ENCODE data around the gene SLC25A47.
"Not testable (repeated sequence)": the region's sequence is repeated elsewhere in the genome, so short reads cannot be mapped to it uniquely, and the experiment has no call there.

SLC25A47 gene

DNA sequence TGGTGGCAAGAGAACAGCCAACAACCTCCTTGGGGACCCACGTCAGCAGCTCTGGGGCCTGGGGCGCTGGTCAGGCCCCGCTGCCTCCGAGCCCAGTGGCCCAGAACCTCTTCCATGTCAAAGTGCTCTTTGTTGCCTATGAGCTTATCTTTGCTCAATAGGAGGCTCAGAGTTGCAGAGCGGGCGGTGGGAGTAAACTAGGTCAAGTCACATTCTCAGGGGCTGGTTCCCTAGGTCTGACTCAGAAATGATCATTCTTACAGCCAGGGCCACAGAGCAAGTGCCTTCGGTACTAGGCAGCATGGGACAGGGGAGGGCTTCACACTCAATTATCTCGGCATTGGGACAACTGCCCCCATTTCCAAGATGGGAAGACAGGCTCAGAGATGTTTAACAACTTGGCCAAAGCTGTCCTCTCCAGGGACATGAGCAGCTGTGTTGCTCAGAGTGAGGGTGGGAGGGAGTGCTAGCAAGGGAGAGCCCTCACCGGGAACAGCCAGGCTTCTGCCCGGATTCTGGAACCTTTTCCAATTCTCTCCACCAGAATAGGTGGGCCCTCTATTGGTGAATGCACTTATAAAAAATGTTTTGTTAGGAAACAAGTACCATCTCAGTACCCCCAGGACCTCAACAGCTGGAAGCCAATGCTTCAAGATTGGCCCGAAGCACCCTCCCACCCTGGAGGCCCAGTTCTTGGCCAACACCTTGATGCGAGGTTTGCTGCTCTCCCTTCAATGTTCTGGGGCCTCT is 28.8 kb upstream of the SLC25A47 start:
- peak in 1 of 2 experiments; percentile 6 for DNase-seq (ENCODE audit: low spot score in 2 of 2)
- in situ Hi-C loops (cut with MboI; ENCODE audit: low sequenced_read_pairs): no loop called here
- no peaks in the 10 kb centered on the region for H3K9me3 ChIP-seq
- H3K36me3 ChIP-seq (replicated peaks): peaks cover 9% of the 10 kb centered on the region
- no peaks in the 10 kb centered on the region for H3K27me3 ChIP-seq (ENCODE audit: low read depth)
- no peak overlapping the region for H3K4me3 ChIP-seq
- no peaks in the 10 kb centered on the region for H3K4me1 ChIP-seq

DNA sequence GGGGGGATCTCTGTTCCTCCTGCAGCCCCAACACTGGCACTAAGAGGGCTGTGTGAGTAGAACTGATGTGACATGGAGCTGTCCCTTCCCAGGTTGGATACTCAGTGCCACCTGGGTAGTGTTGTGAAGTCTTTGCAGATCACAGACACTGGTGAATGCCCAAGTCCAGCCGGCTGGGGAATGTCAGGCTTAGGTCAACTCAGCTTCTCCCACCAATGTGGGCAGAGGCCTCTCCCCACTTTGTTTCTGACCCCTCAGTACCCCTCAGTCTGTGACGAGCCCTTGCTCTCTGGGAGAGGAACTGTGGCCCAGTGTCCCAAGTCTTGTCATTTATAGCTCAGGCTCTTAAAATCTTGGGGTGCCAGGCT is 28.2 kb upstream of the SLC25A47 start:
- Histone ChIP-seq H3K4me3 (no peak overlapping the region), H3K36me3 (replicated peaks) (peaks cover 9% of the 10 kb centered on the region), H3K27me3 (ENCODE audit: low read depth) (no peaks in the 10 kb centered on the region), H3K9me3 (no peaks in the 10 kb centered on the region), H3K4me1 (no peaks in the 10 kb centered on the region)
- no peak for DNase-seq (ENCODE audit: low spot score in 2 of 2)
- in situ Hi-C loops (cut with MboI; ENCODE audit: low sequenced_read_pairs): no loop called here

DNA sequence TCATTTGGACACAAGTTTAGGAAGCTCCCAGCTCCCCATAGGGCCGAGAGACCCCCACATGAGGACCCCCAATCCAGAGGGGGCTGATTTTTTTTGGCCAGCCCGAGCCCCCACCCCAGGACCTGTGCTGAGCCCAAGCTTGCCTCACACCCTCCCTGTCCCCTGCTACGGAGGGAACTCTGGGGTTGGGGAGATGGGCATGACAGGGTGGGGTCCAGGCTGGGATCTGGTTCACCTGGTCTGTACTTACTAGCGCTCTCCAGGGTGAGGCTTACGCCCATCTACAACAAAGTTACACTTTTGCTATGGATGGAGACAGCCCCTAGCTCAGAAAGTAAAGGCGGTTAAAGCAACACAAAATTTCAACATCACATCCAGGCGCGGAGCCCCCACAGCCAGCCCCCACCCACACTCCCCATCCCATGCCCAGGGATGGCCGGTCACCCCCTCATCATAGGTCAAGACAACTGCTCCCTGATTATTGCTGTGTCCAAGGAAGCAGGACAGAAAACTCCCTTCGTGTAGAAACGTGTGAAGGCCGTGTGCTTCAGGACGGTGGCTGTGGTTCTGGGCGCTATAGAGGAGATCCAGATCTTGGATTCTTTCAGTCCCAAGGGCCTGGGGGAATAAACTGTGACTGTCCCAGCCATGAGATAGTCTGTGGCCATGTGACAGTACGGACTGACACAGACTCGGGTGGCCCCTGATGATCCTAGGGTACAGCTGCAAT is 27.6 kb upstream of the SLC25A47 start:
- H3K4me1 ChIP-seq: no peaks in the 10 kb centered on the region
- no peaks in the 10 kb centered on the region for H3K9me3 ChIP-seq
- DNase-seq (ENCODE audit: low spot score in 2 of 2): no peak
- no peak overlapping the region for H3K4me3 ChIP-seq
- peaks cover 9% of the 10 kb centered on the region for H3K36me3 ChIP-seq (replicated peaks)
- in situ Hi-C loops (cut with MboI; ENCODE audit: low sequenced_read_pairs): no loop called here
- H3K27me3 ChIP-seq (ENCODE audit: low read depth): no peaks in the 10 kb centered on the region

DNA sequence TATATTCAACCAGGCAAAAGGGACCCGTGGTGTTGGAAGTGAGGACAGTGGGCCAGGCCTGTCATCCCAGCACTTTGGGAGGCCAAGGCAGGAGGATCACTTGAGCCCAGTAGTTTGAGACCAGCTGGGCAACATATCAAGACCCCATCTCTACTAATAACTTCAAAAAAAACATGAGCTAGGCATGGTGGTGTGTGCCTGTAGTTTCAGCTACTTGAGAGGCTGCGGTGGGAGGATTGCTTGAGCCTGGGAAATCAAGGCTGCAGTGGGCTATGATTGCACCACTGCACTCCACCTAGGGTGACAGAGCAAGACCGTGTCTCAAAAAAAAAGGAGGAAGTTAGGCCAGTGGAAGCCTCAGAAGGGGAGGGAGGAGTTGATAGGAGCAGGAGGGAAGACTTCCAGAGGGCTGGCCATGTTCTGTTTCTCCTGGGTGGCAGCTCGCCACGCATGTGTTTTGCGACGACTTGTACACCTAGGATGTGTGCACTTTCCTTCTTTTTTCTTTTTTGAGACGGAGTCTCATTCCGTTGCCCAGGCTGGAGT is 27.0 kb upstream of the SLC25A47 start:
- in situ Hi-C loops (cut with MboI; ENCODE audit: low sequenced_read_pairs): no loop called here
- no peaks in the 10 kb centered on the region for H3K9me3 ChIP-seq
- no peak for DNase-seq (ENCODE audit: low spot score in 2 of 2)
- no peaks in the 10 kb centered on the region for H3K27me3 ChIP-seq (ENCODE audit: low read depth)
- H3K4me3 ChIP-seq: no peak overlapping the region
- no peaks in the 10 kb centered on the region for H3K4me1 ChIP-seq
- peaks cover 7% of the 10 kb centered on the region for H3K36me3 ChIP-seq (replicated peaks)

DNA sequence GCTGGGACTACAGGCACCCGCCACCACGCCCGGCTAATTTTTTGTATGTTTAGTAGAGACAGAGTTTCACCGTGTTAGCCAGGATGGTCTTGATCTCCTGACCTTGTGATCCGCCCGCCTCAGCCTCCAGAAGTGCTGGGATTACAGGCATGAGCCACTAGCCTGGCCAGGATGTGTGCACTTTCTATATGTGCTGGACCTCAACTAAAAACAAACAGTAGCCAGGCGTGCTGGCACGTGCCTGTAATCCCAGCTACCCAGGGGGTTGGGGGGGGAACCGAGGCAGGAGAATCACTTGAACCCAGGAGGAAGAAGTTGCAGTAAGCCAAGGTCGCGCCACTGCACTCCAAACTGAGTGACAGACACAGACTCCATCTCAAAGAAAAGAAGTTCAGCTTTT is 26.4 kb upstream of the SLC25A47 start:
- DNase-seq (ENCODE audit: low spot score in 2 of 2); H3K36me3 ChIP-seq (replicated peaks); H3K9me3 ChIP-seq; H3K27me3 ChIP-seq (ENCODE audit: low read depth); H3K4me3 ChIP-seq; in situ Hi-C loops (cut with MboI; ENCODE audit: low sequenced_read_pairs); H3K4me1 ChIP-seq: not testable (repeated sequence)

DNA sequence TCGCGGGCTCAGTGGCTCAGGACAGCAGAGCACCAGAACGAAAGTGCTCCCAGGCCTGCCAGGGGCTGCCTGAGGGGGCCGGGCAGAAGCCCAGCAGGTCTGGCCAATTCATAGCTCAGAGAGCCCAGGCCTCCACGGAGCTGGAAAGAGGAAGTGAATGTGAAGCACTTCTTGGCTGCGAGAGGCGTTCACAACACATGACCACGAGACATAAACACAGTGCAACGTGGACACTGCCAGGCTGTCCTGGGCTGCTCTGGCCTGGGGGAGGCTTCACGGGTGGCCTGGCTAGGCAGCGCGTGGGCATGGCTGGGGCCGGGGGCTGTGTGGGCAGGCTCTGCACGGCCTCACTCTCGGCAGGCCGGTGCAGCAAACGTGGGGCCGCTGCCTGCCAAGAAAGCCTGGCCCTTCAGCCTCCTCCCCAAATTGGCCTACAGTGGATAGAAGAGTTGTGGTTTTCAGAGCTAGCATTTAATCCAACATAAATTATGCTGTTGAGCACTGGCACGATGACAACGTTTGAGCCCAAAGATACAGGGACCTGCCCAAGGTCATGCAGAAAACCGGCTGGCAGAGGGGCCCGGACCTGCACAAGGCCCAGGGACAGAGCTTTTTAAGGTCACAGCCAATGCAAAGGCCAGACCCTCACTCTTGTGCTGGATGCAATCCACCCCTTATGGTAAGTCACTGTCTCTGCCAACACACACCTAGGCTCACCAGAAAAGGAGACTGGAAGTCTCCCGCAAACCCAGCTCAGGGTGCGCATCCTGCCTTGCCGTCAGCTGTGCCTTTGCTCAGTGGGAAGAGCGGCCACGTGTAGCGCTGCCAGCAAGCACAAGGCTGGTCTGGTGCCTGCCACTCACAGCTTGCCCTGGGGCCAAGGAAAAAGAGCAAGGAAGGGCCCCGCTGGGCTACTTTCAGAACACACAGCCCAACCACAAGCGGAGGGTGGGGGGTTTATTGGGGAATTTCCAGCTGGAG is 25.5 kb upstream of the SLC25A47 start:
- no peaks in the 10 kb centered on the region for H3K27me3 ChIP-seq (ENCODE audit: low read depth)
- no peaks in the 10 kb centered on the region for H3K4me1 ChIP-seq
- in situ Hi-C loops (cut with MboI; ENCODE audit: low sequenced_read_pairs): no loop called here
- DNase-seq (ENCODE audit: low spot score in 2 of 2): no peak
- H3K4me3 ChIP-seq: no peak overlapping the region
- H3K36me3 ChIP-seq (replicated peaks): no peaks in the 10 kb centered on the region; the same call in none of the 2 replicates
- no peaks in the 10 kb centered on the region for H3K9me3 ChIP-seq

DNA sequence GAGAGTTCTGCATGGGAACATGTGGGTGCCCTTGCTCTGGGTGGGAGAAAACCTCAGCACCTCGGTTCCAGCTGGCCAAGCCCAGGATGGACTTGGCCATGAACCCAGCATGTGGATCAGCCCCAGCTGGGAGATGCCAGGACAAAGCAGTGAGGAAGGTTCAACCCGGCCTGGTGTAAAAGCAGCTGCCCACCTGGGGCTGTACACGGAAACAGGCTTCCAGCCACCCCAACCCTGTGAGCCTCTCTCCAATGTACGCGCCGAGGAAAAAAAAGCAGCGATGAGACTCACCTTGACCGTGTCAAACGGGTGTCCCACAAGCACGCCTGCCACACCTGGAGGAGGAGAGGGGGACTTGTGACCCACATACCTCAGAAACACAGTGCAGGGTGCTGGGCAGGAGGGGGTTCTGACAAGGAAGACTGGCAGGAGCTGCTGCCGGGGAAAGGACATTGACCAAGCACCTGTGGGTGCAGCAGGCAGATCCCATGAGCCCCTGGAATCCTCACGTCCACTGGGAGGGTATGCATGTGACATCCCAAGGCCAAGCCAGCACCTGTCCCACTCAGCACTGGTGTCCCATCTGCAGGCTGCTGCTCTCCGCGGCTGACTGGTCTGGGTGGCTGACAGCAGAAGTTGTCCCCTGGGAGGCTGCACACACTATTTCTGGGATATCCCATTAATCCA is 24.4 kb upstream of the SLC25A47 start:
- Histone ChIP-seq H3K27me3 (ENCODE audit: low read depth) (no peaks in the 10 kb centered on the region), H3K9me3 (no peaks in the 10 kb centered on the region), H3K4me1 (no peaks in the 10 kb centered on the region), H3K4me3 (no peak overlapping the region), H3K36me3 (replicated peaks) (no peaks in the 10 kb centered on the region; the same call in none of the 2 replicates)
- no peak for DNase-seq (ENCODE audit: low spot score in 2 of 2)
- in situ Hi-C loops (cut with MboI; ENCODE audit: low sequenced_read_pairs): no loop called here

DNA sequence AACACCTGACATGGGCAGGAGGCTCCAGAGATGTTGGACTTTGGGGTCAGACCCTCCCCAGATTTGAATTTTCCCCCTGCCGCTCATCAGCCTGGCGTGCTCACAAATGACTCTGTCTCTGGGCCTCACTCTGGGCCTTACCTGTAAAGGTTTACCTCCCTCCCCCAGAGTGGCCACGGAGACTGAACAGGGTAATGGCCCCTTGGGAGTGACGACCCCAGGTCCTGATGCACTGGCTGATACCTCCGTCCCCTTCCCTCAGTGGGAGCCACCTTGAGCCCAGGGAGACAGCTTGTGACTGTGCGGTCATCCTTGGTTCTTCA is 23.9 kb upstream of the SLC25A47 start:
- Histone ChIP-seq H3K9me3 (no peaks in the 10 kb centered on the region), H3K27me3 (ENCODE audit: low read depth) (no peaks in the 10 kb centered on the region), H3K36me3 (replicated peaks) (peaks cover 2% of the 10 kb centered on the region), H3K4me1 (no peaks in the 10 kb centered on the region; the same call in 1 of the 2 replicates), H3K4me3 (no peak overlapping the region)
- in situ Hi-C loops (cut with MboI; ENCODE audit: low sequenced_read_pairs): no loop called here
- no peak for DNase-seq (ENCODE audit: low spot score in 2 of 2)

DNA sequence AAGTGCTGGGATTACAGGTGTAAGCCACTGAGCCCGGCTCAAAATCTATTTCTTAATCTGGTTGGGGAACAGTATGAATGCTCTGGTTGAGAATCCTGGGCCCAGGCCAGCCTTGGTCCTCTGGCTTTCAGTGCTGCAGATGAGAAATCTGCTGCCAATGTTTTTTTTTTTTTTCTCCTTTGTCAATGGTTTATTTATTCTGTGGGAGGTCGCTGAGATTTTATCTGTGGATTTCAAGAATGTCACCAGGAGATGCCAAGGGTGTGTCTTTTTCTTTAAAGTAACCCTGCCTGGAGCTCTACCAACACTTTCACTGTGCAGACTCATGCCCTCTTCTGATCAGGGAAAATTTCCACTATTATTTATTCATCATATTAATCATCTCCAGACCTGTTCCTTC is 20.5 kb upstream of the SLC25A47 start:
- in situ Hi-C loops (cut with MboI; ENCODE audit: low sequenced_read_pairs): no loop called here
- no peak overlapping the region for H3K4me3 ChIP-seq
- peaks cover 10% of the 10 kb centered on the region for H3K4me1 ChIP-seq
- no peaks in the 10 kb centered on the region for H3K9me3 ChIP-seq
- no peak for DNase-seq (ENCODE audit: low spot score in 2 of 2)
- peaks cover 2% of the 10 kb centered on the region; the same call in 1 of the 2 replicates for H3K36me3 ChIP-seq (replicated peaks)
- H3K27me3 ChIP-seq (ENCODE audit: low read depth): no peaks in the 10 kb centered on the region

DNA sequence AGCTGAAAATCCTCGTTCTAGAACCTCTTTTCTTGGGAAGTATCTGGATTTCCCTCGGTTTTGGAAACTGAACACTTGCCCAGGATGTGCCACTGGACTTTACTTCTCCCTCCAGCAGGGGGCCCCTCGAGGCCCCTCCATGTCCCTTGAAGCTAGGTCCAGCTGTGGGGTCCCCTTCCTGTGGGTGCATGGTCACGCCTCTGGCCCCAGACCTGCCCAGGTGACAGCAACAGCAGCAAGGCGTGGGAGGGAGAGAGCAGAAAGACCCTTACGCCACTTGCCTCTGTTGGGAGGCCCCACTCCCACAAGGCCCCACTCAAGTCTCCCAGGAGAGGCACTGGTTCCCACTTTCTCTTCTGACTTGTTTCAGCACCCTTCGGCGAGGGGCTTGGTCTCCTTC is 20.0 kb upstream of the SLC25A47 start:
- no peaks in the 10 kb centered on the region for H3K27me3 ChIP-seq (ENCODE audit: low read depth)
- no peak overlapping the region for H3K4me3 ChIP-seq
- peak in 1 of 2 experiments; percentile 45 for DNase-seq (ENCODE audit: low spot score in 2 of 2)
- in situ Hi-C loops (cut with MboI; ENCODE audit: low sequenced_read_pairs): no loop called here
- H3K36me3 ChIP-seq (replicated peaks): peaks cover 2% of the 10 kb centered on the region; the same call in 1 of the 2 replicates
- H3K4me1 ChIP-seq: peaks cover 10% of the 10 kb centered on the region
- H3K9me3 ChIP-seq: no peaks in the 10 kb centered on the region

DNA sequence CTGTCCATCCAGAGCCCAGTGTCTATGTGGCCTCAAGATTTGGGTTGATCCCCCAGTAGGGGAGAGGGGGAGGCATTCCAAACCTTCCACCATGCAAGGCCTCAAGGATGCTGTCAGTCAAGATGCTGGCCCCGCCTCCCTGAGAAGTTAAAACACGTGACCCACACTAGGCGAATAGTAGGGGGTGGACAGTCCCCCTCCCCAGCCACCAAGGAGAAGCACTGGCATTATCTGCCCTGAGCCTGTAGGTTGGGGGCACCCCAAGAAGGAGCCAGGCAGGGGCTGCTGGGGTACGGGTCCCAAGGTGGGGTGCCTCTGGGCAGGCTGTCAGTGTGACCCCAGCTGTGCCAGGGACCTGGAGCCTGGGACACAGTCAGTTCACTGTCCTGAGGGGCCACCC is 19.2 kb upstream of the SLC25A47 start:
- in situ Hi-C loops (cut with MboI; ENCODE audit: low sequenced_read_pairs): no loop called here
- H3K36me3 ChIP-seq (replicated peaks): 0 out of 2 replicates have a peak, but pooled peaks cover 2% of the 10 kb centered on the region
- no peak overlapping the region for H3K4me3 ChIP-seq
- peak in 1 of 2 experiments; percentile 33 for DNase-seq (ENCODE audit: low spot score in 2 of 2)
- peaks cover 10% of the 10 kb centered on the region for H3K4me1 ChIP-seq
- no peaks in the 10 kb centered on the region for H3K9me3 ChIP-seq
- H3K27me3 ChIP-seq (ENCODE audit: low read depth): no peaks in the 10 kb centered on the region

DNA sequence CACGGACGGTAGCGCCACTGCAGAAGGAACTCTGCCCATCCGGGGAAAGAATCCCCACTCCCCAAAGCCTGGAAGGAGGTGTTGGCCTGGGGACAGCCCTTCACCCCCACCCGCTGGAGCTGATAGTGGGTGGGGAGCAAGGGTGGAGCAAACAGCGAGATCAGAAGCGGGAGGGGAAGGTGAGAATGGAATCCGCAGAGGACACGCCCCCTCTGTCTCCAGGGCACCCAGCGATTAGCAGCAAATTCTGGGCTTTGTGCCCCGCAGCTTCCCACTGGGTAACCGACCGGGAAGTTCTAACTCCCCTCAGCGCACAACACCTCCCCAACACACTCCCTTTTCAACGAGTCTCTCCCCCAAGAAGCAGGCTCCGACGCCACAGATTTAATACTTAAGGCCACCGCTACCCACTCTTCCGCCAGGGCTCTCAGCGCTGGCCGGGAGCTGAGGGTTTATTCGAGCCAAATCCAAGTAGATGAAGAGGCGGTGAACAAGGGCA is 18.3 kb upstream of the SLC25A47 start:
- Histone ChIP-seq H3K4me1 (peaks cover 10% of the 10 kb centered on the region), H3K4me3 (peak overlapping the region; percentile 85), H3K9me3 (no peaks in the 10 kb centered on the region), H3K36me3 (replicated peaks) (0 out of 2 replicates have a peak, but pooled peaks cover 2% of the 10 kb centered on the region), H3K27me3 (ENCODE audit: low read depth) (no peaks in the 10 kb centered on the region)
- in situ Hi-C loops (cut with MboI; ENCODE audit: low sequenced_read_pairs): no loop called here
- DNase-seq (ENCODE audit: low spot score in 2 of 2): peak; percentile 39 to 79

All from HAP-1 (cell line).